GM12878 (cell line): Measurements from ENCODE around the gene TSPAN11. TPM values are rescaled to one million over a fixed set of nuclear protein-coding genes. Genes with fewer than 3 reads are reported as not detected.

ENCODE experiments used
- ATAC-seq: fragments of 200-7000 bp; cut with Tn5 transposase; 3 replicates; pipeline ENCODE4 v1.9.1; 2020; ENCODE audit warnings: mild to moderate bottlenecking, moderate library complexity
- BruUV-seq: library from RNA; stranded (reverse); fragments of 400-500 nt; replicated peaks from 2 replicates; lab custom pipeline; 2021; lab: Mats Ljungman, UMichigan
- CTCF ChIA-PET: fragments of 300-600 bp; sonication (Branson Sonifier 250); formaldehyde crosslinking; extraction: SDS; loops from one replicate; lab custom pipeline; 2021; ENCODE audit warnings: inconsistent platforms; lab: Yijun Ruan, JAX
- POLR2A ChIA-PET: fragments of 350-600 bp; formaldehyde crosslinking; extraction: SDS; loops from one replicate; lab custom pipeline; 2021; ENCODE audit warnings: inconsistent platforms; lab: Charles Lee
- RAD21 ChIA-PET: fragments of 300-600 bp; sonication (Branson Sonifier 250); formaldehyde crosslinking; loops from one replicate; lab custom pipeline; 2023; ENCODE audit warnings: antibody characterized with exemption; ENCODE audit not compliant: unreplicated experiment; lab: Charles Lee
- SMC1A ChIA-PET: fragments of 300-600 bp; sonication (Branson Sonifier 250); formaldehyde crosslinking; loops from one replicate; lab custom pipeline; 2023; ENCODE audit not compliant: unreplicated experiment, uncharacterized antibody; lab: Charles Lee
- DNase-seq: peaks from one replicate; pipeline ENCODE4 v3.0.0-alpha.2; 2011; ENCODE audit warnings: low read depth, low spot score
- FAIRE-seq: peaks from 3 replicates; lab custom pipeline; 2011; peaks lifted over from hg19 to GRCh38; lab: Jason Lieb, UNC
- H2AFZ ChIP-seq: 2 replicates; pipeline ENCODE4 v1.6.0; 2011; ENCODE audit warnings: low read depth, low read length, control low read depth; ENCODE audit not compliant: control insufficient read depth
- H3K27ac ChIP-seq: 2 replicates; pipeline ENCODE4 v1.5.1; 2011; ENCODE audit warnings: control low read depth; ENCODE audit not compliant: control insufficient read depth, insufficient read depth
- H3K27me3 ChIP-seq, 2 experiments: replicated peaks in 1 of 2; 2 replicates each; pipeline versions ENCODE4 v1.6.0 to v1.6.1; 2011; ENCODE audit warnings: low read length in 1 of 2; ENCODE audit not compliant: control insufficient read depth in 2 of 2, insufficient read depth in 2 of 2
- H3K36me3 ChIP-seq, 2 experiments: 2 replicates each; pipeline ENCODE4 v1.5.1; 2011; ENCODE audit warnings: low read length in 1 of 2; ENCODE audit not compliant: control insufficient read depth in 2 of 2, insufficient read depth in 2 of 2
- H3K4me1 ChIP-seq: 2 replicates; pipeline ENCODE4 v1.6.1; 2011; ENCODE audit warnings: mild to moderate bottlenecking, low read length, moderate library complexity, mixed read lengths; ENCODE audit not compliant: control insufficient read depth, insufficient read depth
- H3K4me2 ChIP-seq: 2 replicates; pipeline ENCODE4 v1.6.0; 2011; ENCODE audit warnings: control low read depth; ENCODE audit not compliant: control insufficient read depth, insufficient read depth
- H3K4me3 ChIP-seq: fragments of 200-600 bp; sonication (generic); 2 replicates; pipeline ENCODE4 v1.5.1; 2016
- H3K79me2 ChIP-seq: 2 replicates; pipeline ENCODE4 v1.6.0; 2011; ENCODE audit warnings: low read length; ENCODE audit not compliant: control insufficient read depth, insufficient read depth
- H3K9ac ChIP-seq: 2 replicates; pipeline ENCODE4 v1.8.0; 2011; ENCODE audit warnings: low read length, control low read depth, mixed read lengths; ENCODE audit not compliant: control insufficient read depth, insufficient read depth
- H3K9me3 ChIP-seq: replicated peaks from 3 replicates; pipeline ENCODE4 v1.5.1; 2011; ENCODE audit warnings: mild to moderate bottlenecking, low read length; ENCODE audit not compliant: control insufficient read depth, insufficient read depth
- H4K20me1 ChIP-seq: 2 replicates; pipeline ENCODE4 v1.6.0; 2011; ENCODE audit not compliant: control insufficient read depth, insufficient read depth
- ATF7 ChIP-seq: fragments of 450-650 bp; IDR thresholded peaks from 2 replicates; pipeline ENCODE4 v1.6.1; 2016; ENCODE audit warnings: low read depth, mild to moderate bottlenecking
- BMI1 ChIP-seq: fragments of 450-650 bp; IDR thresholded peaks from 2 replicates; pipeline ENCODE4 v1.6.1; 2016; ENCODE audit warnings: mild to moderate bottlenecking, moderate library complexity, borderline replicate concordance
- CREM ChIP-seq: IDR thresholded peaks from 2 replicates; pipeline ENCODE4 v1.6.1; 2014; ENCODE audit warnings: antibody characterized with exemption, low read depth
- ESRRA ChIP-seq: IDR thresholded peaks from 2 replicates; pipeline ENCODE4 v1.6.1; 2012; ENCODE audit warnings: mild to moderate bottlenecking, low read length, improper control_type of control experiment
- GATAD2B ChIP-seq: fragments of 450-650 bp; conservative IDR thresholded peaks from 2 replicates; pipeline ENCODE4 v1.6.1; 2017; ENCODE audit warnings: low read depth, mild to moderate bottlenecking, moderate library complexity
- MXI1 ChIP-seq: fragments of 150-350 bp; IDR thresholded peaks from 2 replicates; pipeline ENCODE4 v1.6.1; 2011; ENCODE audit warnings: low read depth, mild to moderate bottlenecking, inconsistent platforms, low read length, improper control_type of control experiment
- WGBS: methylation state at CpG from one replicate; pipeline ENCODE4 v1.1.6; 2016; ENCODE audit warnings: low lambda C conversion rate; ENCODE audit not compliant: insufficient replicate concordance, insufficient coverage; ENCODE audit errors: missing lambda C conversion rate; 5-methylcytosine and 5-hydroxymethylcytosine counted together
- in situ Hi-C: fragments of 300-500 bp; cut with MboI; formaldehyde crosslinking; loops from 9 replicates; pipeline ENCODE4 v1.14.3; 2018; ENCODE audit warnings: mixed read lengths
- intact Hi-C: fragments of 100-400 bp; cut with micrococcal nuclease; formaldehyde crosslinking; loops from one replicate; pipeline ENCODE4 v1.14.2; 2022; ENCODE audit not compliant: unreplicated experiment
- polyA plus RNA-seq, 11 experiments: library from polyadenylated mRNA; depleted of rRNA in 4 of 11; unstranded in 6 of 11; stranded (reverse) in 5 of 11; fragments of >200 nt; fragmentation: Nextera tagmentation in 4 of 11; fragmentation: Illumina TruSeq in 1 of 11; extraction: Ambion mirVana in 4 of 11; extraction: Trizol in 1 of 11; gene quantifications; 1 replicate in 1 of 11; 2 replicates in 10 of 11; pipeline versions ENCODE4 v1.2.1 to v1.2.3, GENCODE V29; 2011 to 2016; ENCODE audit warnings: inconsistent platforms in 2 of 11, missing spikeins in 2 of 11, low read depth in 1 of 11
- total RNA-seq, 4 experiments: library from RNA; depleted of rRNA in 3 of 4; stranded (reverse); fragments of >200 nt in 3 of 4; fragmentation: Illumina TruSeq in 1 of 4; extraction: Trizol in 1 of 4; gene quantifications; 2 replicates each; pipeline versions ENCODE4 v1.2.1 to v1.2.3, GENCODE V29; 2013 to 2021
- TF ChIP-seq, protein P1 (sequence below): IDR thresholded peaks from 2 replicates; pipeline ENCODE4 v1.6.1; 2011; ENCODE audit warnings: low read depth, low read length, improper control_type of control experiment, borderline replicate concordance
- TF ChIP-seq, protein P2 (sequence below): fragments of 450-650 bp; IDR thresholded peaks from 2 replicates; pipeline ENCODE4 v1.6.1; 2017; ENCODE audit warnings: mild to moderate bottlenecking, moderate library complexity
- TF ChIP-seq, protein P3 (sequence below): fragments of 450-650 bp; IDR thresholded peaks from 2 replicates; pipeline ENCODE4 v1.6.1; 2017; ENCODE audit warnings: borderline replicate concordance

The TSPAN11 gene
- total and polyA plus RNA-seq, 10 of the 15 experiments (the other 5 are each of a cell fraction or from before 2014, with no cell fraction given): under 0.01 to 0.27 (median 0.04) TPM; not detected in 6

GRCh38 chr12:31004666-31005065, 78.1 kb downstream of the TSPAN11 start:
- intact Hi-C loops (no loop called here), in situ Hi-C loops (no loop called here)
- ChIA-PET SMC1A (no interaction called here), POLR2A (no interaction called here), RAD21 (no interaction called here), CTCF (no interaction called here)
- H3K27ac ChIP-seq: no peak overlapping the region
- no peak for ATAC-seq
- H2AFZ ChIP-seq: no peak overlapping the region
- no peaks in the 10 kb centered on the region for H3K36me3 ChIP-seq
- H3K4me2 ChIP-seq: no peak overlapping the region
- no peaks in the 10 kb centered on the region for H3K4me1 ChIP-seq
- 62% methylated on average over 5 of the region's 5 CpGs for WGBS
- H3K9me3 ChIP-seq: no peaks in the 10 kb centered on the region
- H3K9ac ChIP-seq: no peak overlapping the region
- H3K27me3 ChIP-seq: no peaks in the 10 kb centered on the region; a peak in 1 of 4 replicates
- BruUV-seq: no TSS peak
- no peak for TF ChIP-seq MXI1
- TF ChIP-seq, protein P1, sequence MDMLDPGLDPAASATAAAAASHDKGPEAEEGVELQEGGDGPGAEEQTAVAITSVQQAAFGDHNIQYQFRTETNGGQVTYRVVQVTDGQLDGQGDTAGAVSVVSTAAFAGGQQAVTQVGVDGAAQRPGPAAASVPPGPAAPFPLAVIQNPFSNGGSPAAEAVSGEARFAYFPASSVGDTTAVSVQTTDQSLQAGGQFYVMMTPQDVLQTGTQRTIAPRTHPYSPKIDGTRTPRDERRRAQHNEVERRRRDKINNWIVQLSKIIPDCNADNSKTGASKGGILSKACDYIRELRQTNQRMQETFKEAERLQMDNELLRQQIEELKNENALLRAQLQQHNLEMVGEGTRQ: no peak
- no peak for TF ChIP-seq ESRRA
- no peak for TF ChIP-seq GATAD2B
- TF ChIP-seq, protein P2, sequence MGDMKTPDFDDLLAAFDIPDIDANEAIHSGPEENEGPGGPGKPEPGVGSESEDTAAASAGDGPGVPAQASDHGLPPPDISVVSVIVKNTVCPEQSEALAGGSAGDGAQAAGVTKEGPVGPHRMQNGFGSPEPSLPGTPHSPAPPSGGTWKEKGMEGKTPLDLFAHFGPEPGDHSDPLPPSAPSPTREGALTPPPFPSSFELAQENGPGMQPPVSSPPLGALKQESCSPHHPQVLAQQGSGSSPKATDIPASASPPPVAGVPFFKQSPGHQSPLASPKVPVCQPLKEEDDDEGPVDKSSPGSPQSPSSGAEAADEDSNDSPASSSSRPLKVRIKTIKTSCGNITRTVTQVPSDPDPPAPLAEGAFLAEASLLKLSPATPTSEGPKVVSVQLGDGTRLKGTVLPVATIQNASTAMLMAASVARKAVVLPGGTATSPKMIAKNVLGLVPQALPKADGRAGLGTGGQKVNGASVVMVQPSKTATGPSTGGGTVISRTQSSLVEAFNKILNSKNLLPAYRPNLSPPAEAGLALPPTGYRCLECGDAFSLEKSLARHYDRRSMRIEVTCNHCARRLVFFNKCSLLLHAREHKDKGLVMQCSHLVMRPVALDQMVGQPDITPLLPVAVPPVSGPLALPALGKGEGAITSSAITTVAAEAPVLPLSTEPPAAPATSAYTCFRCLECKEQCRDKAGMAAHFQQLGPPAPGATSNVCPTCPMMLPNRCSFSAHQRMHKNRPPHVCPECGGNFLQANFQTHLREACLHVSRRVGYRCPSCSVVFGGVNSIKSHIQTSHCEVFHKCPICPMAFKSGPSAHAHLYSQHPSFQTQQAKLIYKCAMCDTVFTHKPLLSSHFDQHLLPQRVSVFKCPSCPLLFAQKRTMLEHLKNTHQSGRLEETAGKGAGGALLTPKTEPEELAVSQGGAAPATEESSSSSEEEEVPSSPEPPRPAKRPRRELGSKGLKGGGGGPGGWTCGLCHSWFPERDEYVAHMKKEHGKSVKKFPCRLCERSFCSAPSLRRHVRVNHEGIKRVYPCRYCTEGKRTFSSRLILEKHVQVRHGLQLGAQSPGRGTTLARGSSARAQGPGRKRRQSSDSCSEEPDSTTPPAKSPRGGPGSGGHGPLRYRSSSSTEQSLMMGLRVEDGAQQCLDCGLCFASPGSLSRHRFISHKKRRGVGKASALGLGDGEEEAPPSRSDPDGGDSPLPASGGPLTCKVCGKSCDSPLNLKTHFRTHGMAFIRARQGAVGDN: no peak
- no peak for TF ChIP-seq CREM
- no peak for TF ChIP-seq ATF7
- TF ChIP-seq, protein P3, sequence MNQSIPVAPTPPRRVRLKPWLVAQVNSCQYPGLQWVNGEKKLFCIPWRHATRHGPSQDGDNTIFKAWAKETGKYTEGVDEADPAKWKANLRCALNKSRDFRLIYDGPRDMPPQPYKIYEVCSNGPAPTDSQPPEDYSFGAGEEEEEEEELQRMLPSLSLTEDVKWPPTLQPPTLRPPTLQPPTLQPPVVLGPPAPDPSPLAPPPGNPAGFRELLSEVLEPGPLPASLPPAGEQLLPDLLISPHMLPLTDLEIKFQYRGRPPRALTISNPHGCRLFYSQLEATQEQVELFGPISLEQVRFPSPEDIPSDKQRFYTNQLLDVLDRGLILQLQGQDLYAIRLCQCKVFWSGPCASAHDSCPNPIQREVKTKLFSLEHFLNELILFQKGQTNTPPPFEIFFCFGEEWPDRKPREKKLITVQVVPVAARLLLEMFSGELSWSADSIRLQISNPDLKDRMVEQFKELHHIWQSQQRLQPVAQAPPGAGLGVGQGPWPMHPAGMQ: no peak
- no peak for TF ChIP-seq BMI1
- DNase-seq: no peak
- no peak for FAIRE-seq
- no peaks in the 10 kb centered on the region for H3K79me2 ChIP-seq
- no peak overlapping the region for H3K4me3 ChIP-seq
- H4K20me1 ChIP-seq: no peaks in the 10 kb centered on the region
